Activated B cell treated with CpG ODN at 0.5 μM for 24 hours (primary cell): ENCODE data around the gene PCK2. TPM values are rescaled to one million over a fixed set of nuclear protein-coding genes. Genes with fewer than 3 reads are reported as not detected.

ENCODE experiments used
- ATAC-seq: fragments of 200-7000 bp; cut with Tn5 transposase; one replicate; pipeline ENCODE4 v1.10.0; 2021; ENCODE audit warnings: low read depth, mild to moderate bottlenecking, moderate library complexity
- CTCF ChIA-PET: fragments of 350-600 bp; sonication (Branson Sonifier 250); formaldehyde crosslinking; loops from one replicate; lab custom pipeline; 2021; ENCODE audit warnings: antibody characterized with exemption; lab: Charles Lee
- POLR2A ChIA-PET: fragments of 350-600 bp; sonication (Branson Sonifier 250); formaldehyde crosslinking; loops from one replicate; lab custom pipeline; 2021; ENCODE audit warnings: antibody characterized with exemption; lab: Charles Lee
- DNase-seq: peaks from one replicate; pipeline ENCODE4 v3.0.0; 2022
- H3K27ac Mint-ChIP-seq: one replicate; pipeline ENCODE4 v1.8.0; 2020; ENCODE audit warnings: mixed read lengths
- H3K27me3 Mint-ChIP-seq: one replicate; pipeline ENCODE4 v1.8.0; 2021; ENCODE audit warnings: mixed read lengths
- H3K36me3 Mint-ChIP-seq: one replicate; pipeline ENCODE4 v1.8.0; 2021; ENCODE audit warnings: low read depth, mixed read lengths
- H3K4me1 Mint-ChIP-seq: one replicate; pipeline ENCODE4 v1.8.0; 2021; ENCODE audit warnings: mixed read lengths
- H3K4me3 Mint-ChIP-seq: one replicate; pipeline ENCODE4 v1.8.0; 2020; ENCODE audit warnings: mild to moderate bottlenecking, mixed read lengths
- H3K9me3 Mint-ChIP-seq: one replicate; pipeline ENCODE4 v1.8.0; 2020; ENCODE audit warnings: mixed read lengths
- intact Hi-C: fragments of 100-400 bp; cut with micrococcal nuclease; formaldehyde crosslinking; loops from one replicate; pipeline ENCODE4 v1.15.1; 2024
- total RNA-seq: library from RNA; stranded (reverse); gene quantifications from 2 replicates; pipeline ENCODE4 v1.2.3, GENCODE V29; 2022
- TF ChIP-seq, protein P1 (sequence below): fragments of 200-600 bp; IDR thresholded peaks from one replicate; pipeline ENCODE4 v1.8.0; 2022; ENCODE audit warnings: antibody characterized with exemption, mild to moderate bottlenecking

PCK2 gene
- total RNA-seq, 1 donor from 2014 or later = 102 TPM

DNA sequence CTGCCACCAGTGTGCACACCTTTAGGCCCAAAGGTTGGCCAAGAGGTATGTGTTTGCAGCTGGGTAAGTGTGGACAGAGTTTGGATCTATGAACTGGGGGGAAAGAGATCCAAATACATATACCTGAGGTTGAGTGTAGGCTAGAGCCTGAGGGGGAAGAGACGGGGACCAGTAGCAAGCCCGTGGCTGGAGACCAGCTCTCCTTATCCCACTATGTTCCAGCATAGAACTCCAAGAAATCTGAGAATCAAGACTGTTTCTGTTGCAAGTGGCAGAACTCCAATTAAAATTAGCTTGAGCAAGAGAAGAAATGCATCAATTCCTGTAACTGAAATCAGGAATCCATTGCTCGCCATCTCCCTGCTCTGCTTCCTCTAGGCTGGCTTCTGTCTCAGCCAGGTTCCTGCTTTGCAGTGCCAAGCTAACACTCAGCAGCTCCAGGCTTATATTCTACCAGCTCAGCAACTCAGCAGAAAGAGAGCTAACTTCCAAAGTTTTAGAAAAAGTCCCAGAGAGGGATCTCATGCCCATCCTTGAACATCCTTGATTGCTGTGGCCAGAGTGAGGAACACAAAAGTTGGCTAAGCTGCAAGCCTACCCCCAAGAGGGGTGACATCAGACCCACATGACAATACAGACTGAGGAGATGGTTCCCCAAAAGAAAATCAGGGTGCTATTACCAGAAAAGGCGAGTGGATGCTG, 1.5 kb upstream of the PCK2 start:
- H3K4me1 Mint-ChIP-seq = peaks cover 31% of the 10 kb centered on the region
- CTCF ChIA-PET = interaction anchor here (0.8 to 7.9 kb wide), 16 partner anchors 10 to 215 kb away, joined by 3 to 138 read pairs (median 4); partner anchors contain the start of genes CARMIL3, CIDEB, DCAF11 and IRF9
- POLR2A ChIA-PET = interaction anchor here (0.5 to 7.4 kb wide), 14 partner anchors 12 to 205 kb away, joined by 3 to 138 read pairs (median 23); partner anchors contain the start of genes DCAF11, DHRS4L2, EMC9 and IRF9
- DNase-seq (no peak), ATAC-seq (no peak)
- H3K36me3 Mint-ChIP-seq = peaks cover 21% of the 10 kb centered on the region
- intact Hi-C loops = loop anchor here (10.0 kb wide), 1 partner anchor 538 kb away; the partner anchor contains the start of genes THTPA and ZFHX2
- H3K9me3 Mint-ChIP-seq = no peaks in the 10 kb centered on the region
- H3K4me3 Mint-ChIP-seq = peak overlapping the region; percentile 99
- H3K27ac Mint-ChIP-seq = peak overlapping the region; percentile 99
- TF ChIP-seq, protein P1, sequence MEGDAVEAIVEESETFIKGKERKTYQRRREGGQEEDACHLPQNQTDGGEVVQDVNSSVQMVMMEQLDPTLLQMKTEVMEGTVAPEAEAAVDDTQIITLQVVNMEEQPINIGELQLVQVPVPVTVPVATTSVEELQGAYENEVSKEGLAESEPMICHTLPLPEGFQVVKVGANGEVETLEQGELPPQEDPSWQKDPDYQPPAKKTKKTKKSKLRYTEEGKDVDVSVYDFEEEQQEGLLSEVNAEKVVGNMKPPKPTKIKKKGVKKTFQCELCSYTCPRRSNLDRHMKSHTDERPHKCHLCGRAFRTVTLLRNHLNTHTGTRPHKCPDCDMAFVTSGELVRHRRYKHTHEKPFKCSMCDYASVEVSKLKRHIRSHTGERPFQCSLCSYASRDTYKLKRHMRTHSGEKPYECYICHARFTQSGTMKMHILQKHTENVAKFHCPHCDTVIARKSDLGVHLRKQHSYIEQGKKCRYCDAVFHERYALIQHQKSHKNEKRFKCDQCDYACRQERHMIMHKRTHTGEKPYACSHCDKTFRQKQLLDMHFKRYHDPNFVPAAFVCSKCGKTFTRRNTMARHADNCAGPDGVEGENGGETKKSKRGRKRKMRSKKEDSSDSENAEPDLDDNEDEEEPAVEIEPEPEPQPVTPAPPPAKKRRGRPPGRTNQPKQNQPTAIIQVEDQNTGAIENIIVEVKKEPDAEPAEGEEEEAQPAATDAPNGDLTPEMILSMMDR = no peak
- H3K27me3 Mint-ChIP-seq = no peaks in the 10 kb centered on the region

DNA sequence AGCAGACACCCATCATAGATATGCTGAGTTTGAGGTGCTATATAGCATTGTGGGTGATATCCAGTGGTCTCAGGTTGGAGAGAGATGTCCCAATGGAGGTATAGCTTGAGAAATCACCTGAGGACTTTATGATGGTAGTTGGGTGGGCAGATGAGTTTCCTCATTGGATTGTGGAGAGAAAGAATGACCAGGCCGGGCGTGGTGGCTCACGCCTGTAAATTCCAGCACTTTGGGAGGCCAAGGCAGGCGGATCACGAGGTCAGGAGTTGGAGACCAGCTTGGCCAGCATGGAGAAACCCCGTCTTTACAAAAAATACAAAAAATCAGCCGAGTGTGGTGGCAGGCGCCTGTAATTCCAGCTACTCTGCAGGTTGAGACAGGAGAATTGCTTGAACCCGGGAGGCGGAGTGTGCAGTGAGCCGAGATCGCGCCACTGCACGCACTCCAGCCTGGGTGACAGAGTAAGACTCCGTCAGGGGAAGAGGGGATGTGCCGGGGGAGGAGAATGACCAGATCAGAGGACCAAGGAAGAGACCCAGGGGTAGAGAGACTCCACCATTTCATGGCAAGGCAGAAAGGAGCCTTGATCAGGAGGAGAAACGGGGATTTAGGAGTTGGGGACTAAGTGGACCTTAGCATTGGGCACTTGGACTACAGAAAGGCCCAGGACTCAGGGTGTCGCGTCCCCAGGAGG, 757 bp upstream of the PCK2 start:
- POLR2A ChIA-PET = interaction anchor here (0.5 to 7.4 kb wide), 34 partner anchors 8 to 1175 kb away, joined by 3 to 138 read pairs (median 8); partner anchors contain the start of genes CARMIL3, CBLN3, CHMP4A and DCAF11

DNA sequence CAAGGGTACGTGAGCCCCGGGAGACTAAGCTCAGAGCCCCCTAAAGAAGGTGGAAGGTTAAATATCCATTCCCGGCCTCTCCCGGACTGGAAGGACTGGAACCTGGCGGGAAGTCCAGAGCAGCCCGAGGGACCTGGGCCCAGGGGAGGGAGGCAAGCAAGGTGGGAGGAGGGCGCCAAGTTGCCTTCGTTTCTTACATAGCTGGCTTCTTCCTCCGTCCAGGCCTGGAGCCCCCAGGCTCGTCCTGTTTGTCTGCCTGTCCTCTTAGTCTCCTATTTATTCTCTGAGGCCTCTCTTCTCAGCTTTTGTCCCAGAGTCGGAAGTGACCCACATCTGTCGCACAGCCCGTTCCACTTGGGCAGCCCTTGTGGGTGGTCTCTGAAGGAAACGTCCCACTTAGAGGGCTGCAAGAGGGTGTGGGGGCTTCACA, 745 bp downstream of the PCK2 start:
- H3K4me1 Mint-ChIP-seq = peaks cover 31% of the 10 kb centered on the region
- DNase-seq (no peak), ATAC-seq (peak; percentile 1)
- TF ChIP-seq, protein P1 = no peak
- ChIA-PET POLR2A (interaction anchor here (0.6 to 7.4 kb wide), 25 partner anchors 9 to 516 kb away, joined by 3 to 138 read pairs (median 13); partner anchors contain the start of genes CARMIL3, CBLN3, CHMP4A and DCAF11), CTCF (interaction anchor here (0.6 to 7.9 kb wide), 6 partner anchors 11 to 1107 kb away, joined by 3 to 138 read pairs (median 8); partner anchors contain the start of genes DCAF11, NRL, PSME2 and RNF31)
- H3K4me3 Mint-ChIP-seq = peak overlapping the region; percentile 99
- H3K36me3 Mint-ChIP-seq = peaks cover 41% of the 10 kb centered on the region
- H3K27me3 Mint-ChIP-seq = no peaks in the 10 kb centered on the region
- no peaks in the 10 kb centered on the region for H3K9me3 Mint-ChIP-seq
- intact Hi-C loops = loop anchor here (1.0 to 10.0 kb wide), 14 partner anchors 13 to 540 kb away; partner anchors contain the start of genes CHMP4A, DCAF11, EMC9 and IRF9
- H3K27ac Mint-ChIP-seq = peak overlapping the region; percentile 99

More for the DNA sequence above, 757 bp upstream of the PCK2 start:
- H3K27me3 Mint-ChIP-seq = no peaks in the 10 kb centered on the region
- TF ChIP-seq, protein P1 = no peak
- H3K9me3 Mint-ChIP-seq = no peaks in the 10 kb centered on the region
- intact Hi-C loops = loop anchor here (10.0 kb wide), 1 partner anchor 539 kb away; the partner anchor contains the start of genes THTPA and ZFHX2
- peaks cover 28% of the 10 kb centered on the region for H3K36me3 Mint-ChIP-seq
- ATAC-seq (no peak), DNase-seq (no peak)
- peak overlapping the region; percentile 99 for H3K27ac Mint-ChIP-seq
- H3K4me1 Mint-ChIP-seq = peaks cover 31% of the 10 kb centered on the region
- peak overlapping the region; percentile 99 for H3K4me3 Mint-ChIP-seq
- CTCF ChIA-PET = interaction anchor here (0.9 to 7.9 kb wide), 15 partner anchors 11 to 215 kb away, joined by 3 to 138 read pairs (median 5); partner anchors contain the start of genes CARMIL3, CIDEB, IRF9 and PSME2

DNA sequence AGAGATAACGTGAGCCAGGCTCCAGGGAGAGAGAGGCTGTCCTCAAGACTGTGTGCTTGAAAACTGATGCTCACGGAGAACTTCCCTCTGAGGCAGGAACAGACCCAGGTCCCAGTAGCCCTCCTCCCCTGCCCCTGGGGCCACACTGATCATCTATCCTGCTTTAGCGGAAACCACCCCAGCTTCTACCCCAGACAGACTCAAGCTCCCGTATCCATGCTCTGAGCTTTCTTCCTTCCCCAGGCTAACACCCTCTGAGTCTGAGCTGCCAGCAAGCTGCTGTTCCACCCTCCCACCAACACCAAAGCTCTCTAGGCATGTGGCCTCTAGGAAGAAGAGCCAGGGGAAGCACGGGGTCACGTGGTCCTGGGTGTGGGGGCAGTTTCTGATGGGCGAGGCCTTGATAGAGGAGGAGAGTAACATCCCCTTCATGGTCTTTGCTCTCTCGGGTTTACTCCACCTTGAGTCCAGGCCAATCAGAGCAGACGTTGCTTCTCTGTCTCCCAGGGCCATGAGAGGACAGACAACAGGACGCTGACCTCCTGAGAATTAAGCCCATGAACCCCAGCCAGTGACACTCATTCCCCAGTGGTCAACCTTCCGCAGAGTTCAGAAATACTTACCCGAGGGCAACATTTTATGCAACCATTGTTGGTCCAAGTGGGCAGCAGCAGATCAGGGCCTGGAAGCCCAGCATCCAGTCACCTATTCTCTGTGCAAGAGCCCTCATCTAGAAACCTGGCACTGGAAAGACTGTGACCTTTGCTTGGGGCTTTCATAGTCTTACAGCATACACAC, 1.4 kb downstream of the PCK2 start:
- H3K4me1 Mint-ChIP-seq = peaks cover 29% of the 10 kb centered on the region
- no peaks in the 10 kb centered on the region for H3K9me3 Mint-ChIP-seq
- H3K27ac Mint-ChIP-seq = peak overlapping the region; percentile 99
- ChIA-PET POLR2A (interaction anchor here (0.9 to 7.4 kb wide), 24 partner anchors 9 to 1001 kb away, joined by 4 to 138 read pairs (median 14); partner anchors contain the start of genes CARMIL3, CBLN3, CHMP4A and DCAF11), CTCF (interaction anchor here (0.6 to 7.9 kb wide), 6 partner anchors 10 to 1107 kb away, joined by 3 to 138 read pairs (median 8); partner anchors contain the start of genes DCAF11, NRL, PSME2 and RNF31)
- H3K27me3 Mint-ChIP-seq = no peaks in the 10 kb centered on the region
- ATAC-seq (peak; percentile 57), DNase-seq (peak; percentile 61)
- H3K36me3 Mint-ChIP-seq = peaks cover 47% of the 10 kb centered on the region
- TF ChIP-seq, protein P1 = no peak
- intact Hi-C loops = loop anchor here (1.0 to 10.0 kb wide), 6 partner anchors 13 to 541 kb away; partner anchors contain the start of genes DCAF11, IRF9, NRL and THTPA
- peak overlapping the region; percentile 99 for H3K4me3 Mint-ChIP-seq
